GM12873 (cell line): ENCODE measurements around the gene RBM42.

Source experiments
- CTCF ChIP-seq: IDR thresholded peaks from 2 replicates; pipeline ENCODE4 v1.5.1; 2012; ENCODE audit warnings: low read depth, mild to moderate bottlenecking, moderate library complexity, low read length, control low read depth; ENCODE audit not compliant: insufficient read depth; ENCODE audit errors: missing control alignments

RBM42 gene

GRCh38 chr19:35613574-35613973, 15.3 kb upstream of the RBM42 start:
- TF ChIP-seq CTCF: no peak

GRCh38 chr19:35615036-35615435, 13.8 kb upstream of the RBM42 start:
- TF ChIP-seq CTCF: no peak

GRCh38 chr19:35618857-35619256, 10.0 kb upstream of the RBM42 start:
- TF ChIP-seq CTCF: no peak

GRCh38 chr19:35619290-35619923, 9.4 kb upstream of the RBM42 start:
- no peak for TF ChIP-seq CTCF

GRCh38 chr19:35620001-35620400, 8.8 kb upstream of the RBM42 start:
- no peak for TF ChIP-seq CTCF

- no peak for TF ChIP-seq CTCF
Measured at GRCh38 chr19:35621708-35622107, 7.1 kb upstream of the RBM42 start.

- TF ChIP-seq CTCF: no peak
Measured at GRCh38 chr19:35622750-35623149, 6.1 kb upstream of the RBM42 start.
